ENCODE measurements around the gene TMEM109.

The TMEM109 gene

GRCh38 chr11:60942219-60942618, 28.3 kb downstream of the TMEM109 start:
- DNase-seq (ENCODE audit: low read depth) = no peak

GRCh38 chr11:60942970-60943565, 29.1 kb downstream of the TMEM109 start:
- no peak for DNase-seq (ENCODE audit: low read depth)

GRCh38 chr11:60944490-60945294, 30.7 kb downstream of the TMEM109 start:
- no peak for DNase-seq (ENCODE audit: low read depth)

- DNase-seq (ENCODE audit: low read depth) = no peak
These were observed 31.3 kb downstream of the TMEM109 start for GRCh38 chr11:60945295-60945667.

GRCh38 chr11:60946601-60947264, 32.8 kb downstream of the TMEM109 start:
- DNase-seq (ENCODE audit: low read depth) = no peak

GRCh38 chr11:60947700-60948099, 33.7 kb downstream of the TMEM109 start:
- no peak for DNase-seq (ENCODE audit: low read depth)

GRCh38 chr11:60948250-60948649, 34.3 kb downstream of the TMEM109 start:
- DNase-seq (ENCODE audit: low read depth) = no peak

GRCh38 chr11:60950024-60950423, 36.1 kb downstream of the TMEM109 start:
- DNase-seq (ENCODE audit: low read depth) = no peak

- no peak for DNase-seq (ENCODE audit: low read depth)
These were observed 37.1 kb downstream of the TMEM109 start for GRCh38 chr11:60950933-60951605.

GRCh38 chr11:60951606-60951903, 37.6 kb downstream of the TMEM109 start:
- DNase-seq (ENCODE audit: low read depth) = no peak

GRCh38 chr11:60951904-60952741, 38.2 kb downstream of the TMEM109 start, which contains the start of gene SLC15A3:
TSS of gene SLC15A3 (minus strand) at chr11:60952176. CDS start at chr11:60951551, 625 bp downstream.
- DNase-seq (ENCODE audit: low read depth) = no peak

GRCh38 chr11:60952742-60953170, 38.8 kb downstream of the TMEM109 start:
- no peak for DNase-seq (ENCODE audit: low read depth)

- no peak for DNase-seq (ENCODE audit: low read depth)
These were observed 39.8 kb downstream of the TMEM109 start for GRCh38 chr11:60953781-60954180.

GRCh38 chr11:60954421-60954820, 40.5 kb downstream of the TMEM109 start:
- no peak for DNase-seq (ENCODE audit: low read depth)

GRCh38 chr11:60955571-60955970, 41.6 kb downstream of the TMEM109 start:
- DNase-seq (ENCODE audit: low read depth) = no peak

- no peak for DNase-seq (ENCODE audit: low read depth)
These were observed 43.2 kb downstream of the TMEM109 start for GRCh38 chr11:60957188-60957587.

GRCh38 chr11:60959431-60959830, 45.5 kb downstream of the TMEM109 start:
- no peak for DNase-seq (ENCODE audit: low read depth)

- DNase-seq (ENCODE audit: low read depth) = no peak
These were observed 46.4 kb downstream of the TMEM109 start for GRCh38 chr11:60960405-60960804.

GRCh38 chr11:60964801-60965200, 50.8 kb downstream of the TMEM109 start:
- DNase-seq (ENCODE audit: low read depth) = no peak

- no peak for DNase-seq (ENCODE audit: low read depth)
These were observed 52.9 kb downstream of the TMEM109 start for GRCh38 chr11:60966890-60967289.

GRCh38 chr11:60968223-60968622, 54.3 kb downstream of the TMEM109 start:
- no peak for DNase-seq (ENCODE audit: low read depth)

GRCh38 chr11:60970369-60970774, 56.4 kb downstream of the TMEM109 start:
- peak; percentile 73 for DNase-seq (ENCODE audit: low read depth)
